D341Med (cell line): ENCODE measurements around the gene INHBB.

ENCODE experiments used
- DNase-seq: peaks from one replicate; pipeline ENCODE4 v3.0.0; 2012; ENCODE audit warnings: low spot score

Gene INHBB

DNA sequence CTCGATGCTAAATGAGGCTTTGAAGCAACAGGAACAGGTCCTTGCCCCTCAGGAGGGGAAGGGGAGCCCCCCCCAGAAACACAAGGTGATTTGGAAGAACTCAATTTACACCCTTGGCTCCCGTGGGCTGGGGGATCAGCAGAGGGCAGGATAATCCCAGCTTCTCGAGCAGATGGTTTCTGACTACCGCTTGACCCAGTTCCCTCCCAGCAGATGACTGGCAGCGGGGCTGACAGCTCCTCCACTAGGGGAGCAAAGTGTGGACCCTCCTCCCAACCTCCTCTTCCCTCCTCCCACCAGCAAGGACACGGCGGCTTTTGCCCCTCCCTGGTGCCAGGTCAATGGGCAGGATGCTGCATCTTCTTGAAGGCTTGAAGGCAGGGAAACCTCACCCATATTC lies 3.5 kb upstream of the INHBB start:
- no peak for DNase-seq

- DNase-seq: no peak
These were observed 2.9 kb upstream of the INHBB start for GRCh38 chr2:120343100-120343432.

DNA sequence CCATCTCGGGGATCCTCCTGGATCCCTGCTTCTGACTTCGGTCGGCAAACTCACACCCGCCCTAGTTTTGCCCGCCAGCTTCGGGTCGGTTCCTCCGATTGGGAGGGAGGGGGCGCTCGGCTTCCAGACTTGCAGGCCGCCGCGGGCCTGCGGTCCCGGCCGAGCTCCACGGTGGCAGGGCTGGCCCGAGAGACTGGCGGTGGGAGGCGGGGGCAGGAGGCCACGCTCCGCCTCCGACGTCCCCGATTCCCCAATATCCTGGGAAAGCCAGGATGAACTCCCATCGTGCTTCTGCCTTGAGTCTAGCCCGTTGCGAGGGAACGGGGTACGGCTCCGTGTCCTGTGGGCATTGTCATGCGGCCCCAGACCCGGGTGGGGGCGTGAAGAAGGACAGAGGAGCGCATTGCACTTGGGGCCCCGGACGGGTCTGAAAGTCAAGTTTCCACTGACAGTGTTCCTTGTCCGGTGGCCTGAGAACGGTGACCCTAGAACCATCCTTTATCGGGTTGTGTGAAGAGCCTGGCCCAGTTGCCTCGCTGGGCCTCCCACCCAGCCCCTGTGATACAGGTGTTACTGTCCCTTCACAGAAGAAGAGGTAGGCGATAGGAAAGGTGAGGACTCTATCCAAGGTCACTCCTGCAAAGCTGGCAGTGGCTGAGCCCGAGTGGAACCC lies 2.4 kb upstream of the INHBB start:
- peak; percentile 87 for DNase-seq

GRCh38 chr2:120344214-120344975 lies 1.5 kb upstream of the INHBB start:
- peak; percentile 68 for DNase-seq

DNA sequence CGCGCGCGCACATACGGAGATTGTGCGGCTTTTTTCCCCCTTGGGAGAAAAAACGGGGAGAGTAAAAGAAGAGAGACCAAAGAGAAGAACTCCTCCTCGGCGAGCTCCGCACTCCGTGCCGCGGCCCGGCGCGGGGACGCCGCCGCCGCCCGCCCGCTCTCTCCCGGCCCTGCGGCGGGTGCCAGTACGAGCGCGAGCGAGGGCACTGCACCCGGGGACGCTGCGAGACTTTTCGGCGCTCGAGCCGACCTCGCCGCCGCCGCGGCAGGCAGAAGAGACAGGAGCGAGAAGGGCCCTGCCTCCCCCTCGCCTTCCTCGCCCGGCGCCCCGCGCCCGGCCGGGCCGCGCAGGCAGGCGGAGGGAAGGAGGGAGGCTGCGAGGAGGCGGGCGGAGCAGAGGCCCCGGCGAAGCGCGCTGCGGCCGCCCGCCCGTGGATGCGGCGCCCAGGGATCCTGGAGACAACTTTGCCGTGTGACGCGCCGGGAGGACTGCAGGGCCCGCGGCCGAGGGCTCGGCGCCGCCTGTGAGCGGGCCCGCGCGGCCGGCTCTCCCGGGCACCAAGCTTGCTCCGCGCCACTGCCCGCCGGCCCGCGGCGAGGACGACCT lies 857 bp upstream of the INHBB start:
- peak; percentile 67 for DNase-seq

DNA sequence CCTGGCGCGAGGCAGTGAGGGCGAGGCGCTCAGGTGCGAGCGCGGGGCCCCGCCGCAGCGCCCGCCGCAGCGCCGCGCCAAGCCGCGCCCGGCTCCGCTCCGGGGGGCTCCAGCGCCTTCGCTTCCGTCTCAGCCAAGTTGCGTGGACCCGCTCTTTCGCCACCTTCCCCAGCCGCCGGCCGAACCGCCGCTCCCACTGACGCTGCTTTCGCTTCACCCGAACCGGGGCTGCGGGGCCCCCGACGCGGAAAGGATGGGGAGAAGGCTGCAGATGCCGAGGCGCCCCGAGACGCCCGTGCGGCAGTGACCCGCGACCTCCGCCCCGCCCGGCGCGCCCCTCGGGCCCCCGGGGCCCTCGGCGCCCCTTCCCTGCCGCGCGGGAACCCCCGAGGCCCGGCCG lies 328 bp upstream of the INHBB start:
- peak; percentile 46 for DNase-seq

DNA sequence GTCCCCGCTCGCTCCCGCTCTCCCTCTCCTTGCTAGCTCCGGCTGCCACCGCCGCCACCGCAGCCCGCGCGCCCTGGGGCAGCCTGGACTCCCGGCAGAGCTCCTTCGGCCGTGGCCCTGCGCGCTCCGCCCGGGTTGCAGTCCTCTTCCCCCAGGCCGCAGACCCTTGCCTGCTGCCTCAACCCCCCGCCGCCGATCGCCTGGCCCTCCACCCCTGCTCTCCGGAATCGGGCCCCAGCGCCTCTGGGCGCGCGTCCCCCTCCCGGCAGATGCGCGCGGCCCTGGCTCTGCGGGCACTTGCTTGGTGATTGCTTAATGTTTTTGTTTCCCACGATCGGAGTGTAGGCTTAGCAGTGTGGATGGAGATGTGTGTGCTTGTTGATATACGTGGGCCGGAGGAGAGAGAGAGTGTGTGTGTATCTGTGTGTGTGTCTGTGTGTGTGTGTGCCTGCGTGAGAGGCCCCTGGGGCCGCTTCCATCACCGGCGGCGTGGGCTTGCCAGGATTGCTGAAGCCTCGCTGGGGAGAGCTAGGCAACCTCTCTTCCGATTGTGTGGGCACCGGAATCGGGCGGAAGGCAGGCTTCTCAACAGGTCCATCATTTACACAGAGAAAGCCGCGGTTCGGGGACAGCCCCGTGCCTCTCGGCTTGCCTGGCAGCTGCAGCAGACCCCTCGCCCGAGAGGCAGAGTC lies 877 bp downstream of the INHBB start:
- DNase-seq: peak; percentile 60

DNA sequence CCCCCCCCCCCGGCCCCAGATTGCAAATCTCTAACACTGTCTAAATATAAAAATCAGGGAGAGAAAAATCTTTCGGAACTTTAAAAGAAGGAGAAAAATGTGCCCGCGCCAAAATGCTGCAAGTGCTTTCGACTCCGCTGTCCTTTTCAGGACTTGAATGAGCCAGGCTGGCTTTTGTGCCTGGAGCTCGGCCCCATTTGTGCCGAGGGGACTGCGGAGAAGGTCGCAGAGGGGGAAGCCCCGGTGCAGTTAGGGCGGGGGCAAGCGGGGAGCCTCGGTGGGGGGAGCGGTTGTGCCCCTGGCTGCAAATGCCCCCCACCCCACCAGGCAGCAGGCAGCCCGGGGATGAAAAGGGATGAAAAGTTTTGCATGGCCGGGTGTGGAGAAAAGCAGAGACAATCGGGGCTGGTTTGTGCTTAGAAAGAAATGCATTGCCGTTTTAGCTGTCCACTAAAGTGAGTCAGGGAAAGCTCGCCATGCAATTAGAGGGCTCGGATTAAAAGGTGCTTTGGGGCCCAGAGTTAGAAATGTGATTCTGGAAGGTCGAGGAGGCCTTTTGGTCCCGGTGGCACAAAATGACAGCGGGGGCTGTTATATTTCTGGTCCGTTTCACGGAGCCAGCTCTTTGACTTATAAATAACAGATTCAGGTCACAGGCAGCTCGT lies 1.6 kb downstream of the INHBB start:
- DNase-seq: no peak

DNA sequence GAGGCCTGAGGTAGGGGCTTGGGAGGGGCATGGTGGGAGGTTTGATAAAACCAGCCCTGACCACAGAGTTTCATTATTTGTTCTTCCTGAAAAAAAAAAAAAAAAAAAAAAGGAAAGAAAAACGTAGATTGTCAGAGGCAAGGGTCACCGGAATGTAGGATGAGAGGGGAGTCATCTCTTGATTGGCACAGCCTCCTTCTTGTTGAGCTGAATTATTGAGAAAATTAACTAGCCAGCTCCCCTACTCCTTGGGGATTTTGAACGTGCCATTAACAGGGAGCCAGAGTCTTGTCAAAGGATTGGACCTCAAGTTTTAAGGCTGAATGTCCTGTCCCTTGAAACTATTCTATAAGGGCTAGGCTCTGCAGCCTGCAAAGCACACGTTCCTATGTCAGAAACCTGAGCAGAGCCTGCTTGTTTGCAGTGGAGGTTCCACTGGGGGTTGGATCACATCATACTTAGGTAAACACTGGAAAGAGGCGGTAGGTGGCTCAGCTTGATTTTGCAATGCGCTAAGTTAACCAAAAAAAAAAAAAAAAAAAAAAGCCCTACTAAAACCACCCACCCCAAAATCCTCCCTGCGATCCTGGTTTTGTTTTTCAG lies 2.3 kb downstream of the INHBB start:
- DNase-seq: no peak

DNA sequence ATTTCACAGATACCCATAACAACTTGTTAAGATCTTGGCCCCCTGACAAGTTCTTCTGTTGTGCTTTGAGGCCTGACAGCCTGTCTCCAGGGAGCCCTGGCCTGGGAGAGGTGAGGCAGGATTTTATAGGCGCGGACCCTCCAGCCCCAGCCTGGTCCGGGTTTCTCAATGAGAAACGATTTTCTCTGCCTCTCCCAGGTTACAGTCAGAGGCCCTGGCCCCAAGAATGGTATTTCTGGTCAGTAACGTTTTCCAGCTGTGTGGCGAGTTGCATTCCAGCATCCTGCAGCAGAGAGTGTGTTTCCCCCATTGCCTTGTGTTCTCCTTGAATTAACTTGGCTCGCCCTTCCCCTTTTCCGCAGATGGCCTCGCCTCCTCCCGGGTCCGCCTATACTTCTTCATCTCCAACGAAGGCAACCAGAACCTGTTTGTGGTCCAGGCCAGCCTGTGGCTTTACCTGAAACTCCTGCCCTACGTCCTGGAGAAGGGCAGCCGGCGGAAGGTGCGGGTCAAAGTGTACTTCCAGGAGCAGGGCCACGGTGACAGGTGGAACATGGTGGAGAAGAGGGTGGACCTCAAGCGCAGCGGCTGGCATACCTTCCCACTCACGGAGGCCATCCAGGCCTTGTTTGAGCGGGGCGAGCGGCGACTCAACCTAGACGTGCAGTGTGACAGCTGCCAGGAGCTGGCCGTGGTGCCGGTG lies 3.0 kb downstream of the INHBB start:
- DNase-seq: no peak

DNA sequence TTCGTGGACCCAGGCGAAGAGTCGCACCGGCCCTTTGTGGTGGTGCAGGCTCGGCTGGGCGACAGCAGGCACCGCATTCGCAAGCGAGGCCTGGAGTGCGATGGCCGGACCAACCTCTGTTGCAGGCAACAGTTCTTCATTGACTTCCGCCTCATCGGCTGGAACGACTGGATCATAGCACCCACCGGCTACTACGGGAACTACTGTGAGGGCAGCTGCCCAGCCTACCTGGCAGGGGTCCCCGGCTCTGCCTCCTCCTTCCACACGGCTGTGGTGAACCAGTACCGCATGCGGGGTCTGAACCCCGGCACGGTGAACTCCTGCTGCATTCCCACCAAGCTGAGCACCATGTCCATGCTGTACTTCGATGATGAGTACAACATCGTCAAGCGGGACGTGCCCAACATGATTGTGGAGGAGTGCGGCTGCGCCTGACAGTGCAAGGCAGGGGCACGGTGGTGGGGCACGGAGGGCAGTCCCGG lies 3.5 kb downstream of the INHBB start:
- no peak for DNase-seq

DNA sequence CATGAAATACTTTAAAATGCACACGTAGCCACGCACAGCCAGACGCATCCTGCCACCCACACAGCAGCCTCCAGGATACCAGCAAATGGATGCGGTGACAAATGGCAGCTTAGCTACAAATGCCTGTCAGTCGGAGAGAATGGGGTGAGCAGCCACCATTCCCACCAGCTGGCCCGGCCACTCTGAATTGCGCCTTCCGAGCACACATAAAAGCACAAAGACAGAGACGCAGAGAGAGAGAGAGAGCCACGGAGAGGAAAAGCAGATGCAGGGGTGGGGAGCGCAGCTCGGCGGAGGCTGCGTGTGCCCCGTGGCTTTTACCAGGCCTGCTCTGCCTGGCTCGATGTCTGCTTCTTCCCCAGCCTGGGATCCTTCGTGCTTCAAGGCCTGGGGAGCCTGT lies 4.1 kb downstream of the INHBB start:
- DNase-seq: no peak

GRCh38 chr2:120350801-120351320 lies 4.9 kb downstream of the INHBB start:
- no peak for DNase-seq

DNA sequence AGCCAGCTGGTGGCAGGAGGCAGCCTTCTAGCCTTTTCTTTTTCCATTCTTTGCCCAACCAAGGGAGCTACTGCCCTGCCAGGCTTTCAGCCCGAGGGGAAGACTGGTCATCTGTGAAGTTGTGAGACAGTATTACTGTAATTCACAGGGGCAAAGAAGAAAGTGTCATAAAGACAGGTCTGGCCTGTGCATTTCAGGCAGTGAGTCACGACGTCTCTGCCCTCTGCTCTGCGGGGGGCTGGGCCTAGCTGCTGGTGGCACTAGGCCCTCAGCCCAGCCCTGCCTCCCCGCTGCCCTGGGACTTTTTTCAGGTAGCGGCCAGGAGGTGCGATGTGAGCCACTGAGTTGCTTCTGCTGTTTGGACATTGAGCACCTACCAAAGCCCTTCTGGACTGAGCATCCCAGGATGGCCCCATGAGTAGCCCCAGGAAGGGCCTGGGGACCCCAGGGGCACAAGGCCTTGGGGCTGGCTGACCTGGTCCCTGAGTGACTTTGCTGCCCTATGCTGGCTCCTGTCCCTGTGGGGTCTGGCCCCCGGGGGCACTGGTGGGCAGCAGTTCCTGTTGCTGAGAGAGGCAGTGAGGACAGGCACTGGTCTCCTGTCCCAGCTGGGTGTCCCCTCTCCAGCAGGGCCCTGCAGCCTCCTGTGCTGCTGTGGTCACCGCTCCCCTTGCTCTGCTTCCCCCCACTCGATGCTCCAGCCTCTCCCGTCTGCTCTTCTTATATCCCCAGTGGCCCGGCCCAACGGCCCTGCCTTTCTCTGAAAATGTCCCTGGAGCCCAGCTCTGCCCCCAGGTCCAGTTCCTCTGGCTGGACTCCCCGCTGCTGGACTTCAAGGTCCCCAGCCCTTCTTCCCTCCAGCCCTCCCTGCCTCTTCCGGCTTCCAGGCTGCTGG lies 7.0 kb downstream of the INHBB start:
- DNase-seq: no peak

- DNase-seq: no peak
These were observed 7.6 kb downstream of the INHBB start for GRCh38 chr2:120353591-120353898.

DNA sequence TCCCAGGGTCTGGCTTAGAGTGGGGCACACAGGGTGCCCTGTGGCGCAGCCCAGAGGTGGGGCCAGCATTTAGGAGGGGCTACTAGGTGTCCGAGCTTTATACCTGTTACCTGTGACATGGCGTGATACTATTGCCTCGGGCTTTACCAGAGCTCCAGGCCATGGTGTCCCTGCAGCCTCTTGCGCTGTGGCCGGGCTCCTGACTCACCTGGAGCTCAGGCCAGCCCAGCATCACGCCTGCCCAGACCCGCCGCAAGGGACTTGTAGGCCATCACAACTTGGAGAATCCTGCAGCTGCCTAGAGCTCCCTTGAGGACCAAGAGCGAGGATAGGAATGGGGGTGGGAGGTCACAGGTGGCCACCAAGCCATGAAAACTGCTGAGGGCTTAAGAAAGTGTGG lies 8.0 kb downstream of the INHBB start:
- no peak for DNase-seq

DNA sequence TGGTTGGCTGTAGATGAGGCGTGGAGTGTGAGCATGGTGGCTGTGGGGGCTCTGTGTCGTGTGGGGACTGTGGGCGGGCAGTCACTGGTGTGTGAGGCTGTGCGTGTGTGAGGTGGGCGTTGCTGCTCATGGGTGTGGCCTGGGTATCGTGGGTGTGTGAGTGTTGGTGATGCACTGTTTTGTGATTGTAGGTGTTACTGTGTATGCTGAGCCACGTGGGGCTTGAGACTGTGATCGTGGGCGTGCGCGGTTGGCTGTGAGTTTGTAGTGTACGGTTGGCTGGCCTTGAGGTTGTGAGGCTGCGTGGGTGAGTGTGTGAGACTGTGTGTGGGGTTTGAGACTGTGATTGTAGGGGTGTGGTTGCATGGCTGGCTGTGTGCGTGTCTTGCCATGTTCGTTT lies 8.5 kb downstream of the INHBB start:
- DNase-seq: no peak

- DNase-seq: no peak
These were observed 9.2 kb downstream of the INHBB start for GRCh38 chr2:120354935-120355779.

DNA sequence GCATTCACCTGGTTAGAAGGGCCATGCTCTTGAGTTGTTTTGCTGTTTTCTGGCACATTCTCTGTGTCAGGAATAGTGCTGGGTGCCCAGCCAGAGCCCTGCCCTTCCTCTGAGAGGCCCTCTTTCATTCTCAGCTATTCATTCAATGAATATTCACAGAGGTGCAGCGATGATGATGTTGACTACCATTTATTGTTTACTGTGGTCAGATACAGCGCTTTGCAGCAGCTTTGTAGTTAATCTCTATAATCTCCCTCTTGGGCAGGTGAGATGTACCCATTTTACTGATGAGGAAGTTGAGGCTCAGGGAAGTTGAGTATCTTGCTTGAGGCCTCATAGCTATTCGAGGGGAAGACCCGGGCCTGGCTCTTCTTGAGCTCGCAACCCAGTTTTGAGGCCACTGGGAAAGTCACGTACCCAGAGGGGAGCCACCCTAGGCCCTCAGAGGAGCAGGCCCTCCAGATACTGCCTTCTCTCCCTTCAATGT lies 9.9 kb downstream of the INHBB start:
- DNase-seq: no peak
